GM12892 (cell line): Measurements from ENCODE around the gene HID1.

ENCODE experiments used
- POLR2A ChIP-seq: IDR thresholded peaks from 2 replicates; pipeline ENCODE4 v1.6.1; 2011; ENCODE audit warnings: low read depth, low read length, control low read depth
- POLR2AphosphoS5 ChIP-seq: IDR thresholded peaks from 2 replicates; pipeline ENCODE4 v1.6.1; 2011; ENCODE audit warnings: low read depth, low read length, control low read depth
- TAF1 ChIP-seq: IDR thresholded peaks from 2 replicates; pipeline ENCODE4 v1.6.1; 2011; ENCODE audit warnings: low read depth, mild to moderate bottlenecking, control low read depth, low read length, borderline replicate concordance

DNA sequence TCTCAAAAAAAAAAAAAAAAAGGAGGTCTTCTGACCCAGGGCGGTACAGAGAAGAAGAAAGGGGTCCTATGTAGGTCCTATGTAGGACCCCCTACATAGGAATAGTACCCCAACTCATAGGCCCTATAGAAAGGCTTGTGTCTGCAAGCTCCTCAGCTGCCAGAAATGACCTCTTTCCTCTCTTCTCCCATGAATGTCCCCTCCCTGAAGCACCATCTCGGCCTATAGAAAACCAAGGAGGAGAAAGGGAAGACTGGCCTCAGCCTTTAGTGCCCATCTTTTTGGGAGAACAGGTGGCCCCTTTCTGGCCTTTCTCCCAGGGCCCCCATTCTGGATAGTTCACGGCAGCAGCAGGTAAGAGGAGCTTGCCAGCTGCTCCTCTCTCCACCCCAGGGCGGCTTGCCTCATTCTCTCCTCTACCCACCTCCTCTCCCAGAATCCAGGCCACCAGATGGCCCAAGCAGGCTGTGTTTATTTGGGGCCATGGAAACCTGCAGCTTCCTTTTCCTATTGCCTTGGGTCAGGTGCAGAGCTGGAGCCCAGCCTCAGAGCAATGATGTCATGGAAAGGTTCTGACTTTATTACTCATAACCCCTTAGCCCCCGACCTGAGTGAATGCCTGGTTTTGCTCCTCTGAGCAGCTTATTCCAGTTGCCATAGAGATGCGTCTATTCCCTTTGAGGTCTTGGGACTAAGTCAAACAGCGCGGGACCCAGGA lies 38.3 kb upstream of the HID1 start:
- TF ChIP-seq POLR2AphosphoS5 (no peak), TAF1 (no peak), POLR2A (no peak)
